Fibroblast of pulmonary artery (primary cell): ENCODE data around the gene TMEM272.

Source experiments
- DNase-seq: peaks from one replicate; pipeline ENCODE4 v3.0.0-alpha.2; 2010; ENCODE audit warnings: low read depth
- H3K4me3 ChIP-seq: replicated peaks from 2 replicates; pipeline ENCODE4 v1.5.1; 2011; ENCODE audit warnings: low read depth, mild to moderate bottlenecking, control low read depth, low read length, moderate library complexity
- TF ChIP-seq, protein P1 (sequence below): IDR thresholded peaks from 2 replicates; pipeline ENCODE4 v1.5.1; 2011; ENCODE audit warnings: mild to moderate bottlenecking, control low read depth, low read length, inconsistent platforms; ENCODE audit errors: missing control alignments

TMEM272 gene

GRCh38 chr13:51881296-51881695 is 36.3 kb upstream of the TMEM272 start:
- TF ChIP-seq, protein P1, sequence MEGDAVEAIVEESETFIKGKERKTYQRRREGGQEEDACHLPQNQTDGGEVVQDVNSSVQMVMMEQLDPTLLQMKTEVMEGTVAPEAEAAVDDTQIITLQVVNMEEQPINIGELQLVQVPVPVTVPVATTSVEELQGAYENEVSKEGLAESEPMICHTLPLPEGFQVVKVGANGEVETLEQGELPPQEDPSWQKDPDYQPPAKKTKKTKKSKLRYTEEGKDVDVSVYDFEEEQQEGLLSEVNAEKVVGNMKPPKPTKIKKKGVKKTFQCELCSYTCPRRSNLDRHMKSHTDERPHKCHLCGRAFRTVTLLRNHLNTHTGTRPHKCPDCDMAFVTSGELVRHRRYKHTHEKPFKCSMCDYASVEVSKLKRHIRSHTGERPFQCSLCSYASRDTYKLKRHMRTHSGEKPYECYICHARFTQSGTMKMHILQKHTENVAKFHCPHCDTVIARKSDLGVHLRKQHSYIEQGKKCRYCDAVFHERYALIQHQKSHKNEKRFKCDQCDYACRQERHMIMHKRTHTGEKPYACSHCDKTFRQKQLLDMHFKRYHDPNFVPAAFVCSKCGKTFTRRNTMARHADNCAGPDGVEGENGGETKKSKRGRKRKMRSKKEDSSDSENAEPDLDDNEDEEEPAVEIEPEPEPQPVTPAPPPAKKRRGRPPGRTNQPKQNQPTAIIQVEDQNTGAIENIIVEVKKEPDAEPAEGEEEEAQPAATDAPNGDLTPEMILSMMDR, result no peak
- no peak overlapping the region for H3K4me3 ChIP-seq
- no peak for DNase-seq

- no peak overlapping the region for H3K4me3 ChIP-seq
- no peak for DNase-seq
- TF ChIP-seq, protein P1, result no peak
These were observed 34.2 kb upstream of the TMEM272 start for GRCh38 chr13:51879133-51879532.

DNA sequence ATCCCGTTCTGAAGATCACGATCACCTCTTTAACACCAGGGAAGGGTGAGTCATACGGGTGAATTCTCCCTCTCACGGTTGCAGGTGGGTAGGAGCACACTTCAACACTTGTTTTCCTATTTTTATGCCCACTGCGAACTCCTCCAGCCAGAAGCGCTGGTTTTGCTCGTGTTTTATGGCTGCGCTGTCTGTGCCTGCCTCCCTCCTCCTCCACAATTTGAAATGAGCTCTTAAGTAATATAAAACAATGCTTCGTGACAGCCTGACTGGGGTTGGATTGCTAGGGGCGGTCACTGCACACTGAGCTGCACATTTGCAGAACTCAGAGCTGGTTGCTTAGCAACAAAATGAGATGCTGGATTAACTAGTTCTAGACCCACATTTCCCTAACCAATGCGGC is 29.7 kb upstream of the TMEM272 start:
- no peak for DNase-seq
- TF ChIP-seq, protein P1, result no peak
- H3K4me3 ChIP-seq, result no peak overlapping the region

GRCh38 chr13:51873837-51874236 is 28.9 kb upstream of the TMEM272 start:
- TF ChIP-seq, protein P1, result no peak
- no peak for DNase-seq
- no peak overlapping the region for H3K4me3 ChIP-seq

DNA sequence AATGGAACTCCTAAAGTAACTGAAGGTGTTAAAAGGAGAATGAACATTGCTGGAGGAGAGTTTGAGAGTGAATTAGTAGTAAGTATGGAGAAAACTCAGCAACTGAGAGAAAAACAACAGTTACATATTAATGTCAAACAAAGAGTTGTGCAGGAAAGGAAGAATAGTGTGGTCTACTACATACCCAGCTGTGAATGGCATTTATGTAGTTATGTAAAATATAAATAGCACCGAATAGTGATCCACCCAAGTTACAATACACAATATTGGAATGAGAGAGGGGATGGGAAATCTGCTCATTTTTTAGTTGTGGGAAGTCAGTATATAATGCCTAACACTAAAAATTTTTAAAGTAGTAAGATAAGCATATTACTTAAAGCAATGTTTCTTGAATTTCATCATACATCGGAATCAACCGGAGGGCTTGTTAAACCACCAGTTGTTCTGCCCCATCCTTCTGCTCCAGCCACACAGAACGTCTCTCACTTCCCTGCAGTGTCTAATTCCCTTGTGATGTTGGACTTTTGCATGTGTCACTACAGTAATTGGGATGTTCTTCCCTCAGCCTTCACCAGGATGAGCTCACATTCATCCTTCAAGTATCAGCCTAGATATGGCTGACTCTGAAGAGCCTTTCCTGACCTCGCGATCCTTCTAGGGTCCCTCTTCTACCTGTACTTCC is 28.3 kb upstream of the TMEM272 start:
- no peak overlapping the region for H3K4me3 ChIP-seq
- DNase-seq, result no peak
- TF ChIP-seq, protein P1, result no peak

DNA sequence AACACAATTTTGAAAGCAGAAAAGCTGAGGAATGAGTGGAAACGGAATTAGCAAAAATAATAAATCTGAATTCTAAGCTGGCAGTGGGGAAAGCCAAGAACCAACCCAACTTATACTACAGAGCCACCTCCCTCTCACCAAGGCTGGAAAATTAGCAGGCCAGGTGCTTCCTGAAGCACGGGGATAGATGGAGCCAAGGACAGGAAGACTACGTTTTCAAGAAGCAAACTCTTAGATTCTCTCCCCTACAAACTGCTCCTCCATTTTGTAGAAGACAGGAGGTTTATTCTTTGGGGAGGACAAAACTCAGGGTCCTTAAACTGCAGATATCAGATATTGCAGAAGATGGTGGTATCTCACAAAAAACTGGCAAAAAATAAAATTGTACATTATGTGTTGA is 25.6 kb upstream of the TMEM272 start:
- H3K4me3 ChIP-seq, result no peak overlapping the region
- TF ChIP-seq, protein P1, result no peak
- DNase-seq, result no peak

GRCh38 chr13:51869916-51870315 is 24.9 kb upstream of the TMEM272 start:
- no peak for DNase-seq
- TF ChIP-seq, protein P1, result no peak
- H3K4me3 ChIP-seq, result no peak overlapping the region
